Amniotic stem cell (primary cell): ENCODE measurements around the gene GTPBP8.
A peak's percentile ranks its signal among the peaks of the same experiment; 100 is the strongest.

Source experiments
- DNase-seq: peaks from one replicate; lab custom pipeline; 2025; lab: John Stamatoyannopoulos, UW

GTPBP8 gene

DNA sequence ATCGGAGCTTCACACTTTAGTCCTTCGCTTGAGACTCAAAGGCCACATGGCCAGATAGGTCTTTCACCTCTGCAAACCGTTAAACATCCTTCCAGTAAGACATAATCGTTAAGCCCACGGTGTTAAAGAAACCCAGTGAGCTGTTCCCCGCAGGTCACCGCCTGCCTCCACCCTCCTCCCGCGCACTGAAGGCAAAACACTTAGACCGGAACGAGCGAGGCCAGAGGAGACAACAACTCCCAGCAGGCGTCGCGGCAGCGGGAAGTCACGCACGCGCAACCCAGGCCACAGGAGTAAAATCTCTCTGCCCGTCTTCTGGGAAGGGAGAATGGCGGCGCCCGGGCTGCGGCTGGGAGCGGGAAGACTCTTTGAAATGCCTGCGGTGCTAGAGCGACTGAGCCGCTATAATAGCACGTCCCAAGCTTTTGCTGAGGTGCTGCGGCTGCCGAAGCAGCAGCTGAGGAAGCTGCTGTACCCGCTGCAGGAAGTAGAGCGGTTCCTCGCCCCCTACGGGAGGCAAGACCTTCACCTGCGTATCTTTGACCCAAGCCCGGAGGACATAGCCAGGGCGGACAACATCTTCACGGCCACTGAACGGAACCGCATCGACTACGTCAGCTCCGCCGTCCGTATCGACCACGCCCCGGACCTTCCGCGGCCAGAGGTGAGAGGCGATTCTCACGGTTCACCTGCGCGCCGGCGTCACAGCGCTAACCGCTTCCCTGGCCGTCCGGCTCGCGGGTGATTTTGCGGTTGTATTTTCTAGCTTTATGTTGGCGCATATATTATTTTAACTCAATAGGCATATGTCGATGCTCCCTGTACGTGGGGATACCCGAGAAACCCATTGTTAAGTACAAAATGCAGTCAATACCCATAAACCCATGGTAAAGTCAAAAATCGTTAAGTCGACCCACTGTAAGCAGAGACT lies at the start of gene GTPBP8:
Gene GTPBP8 (plus strand): TSS at position 313 of the 931 bp plus-strand sequence. CDS start 16 bp downstream, at position 329.
- DNase-seq, result peak; percentile 75

- no peak for DNase-seq
These were observed 42.4 kb upstream of the GTPBP8 start for GRCh38 chr3:112948346-112948838.

DNA sequence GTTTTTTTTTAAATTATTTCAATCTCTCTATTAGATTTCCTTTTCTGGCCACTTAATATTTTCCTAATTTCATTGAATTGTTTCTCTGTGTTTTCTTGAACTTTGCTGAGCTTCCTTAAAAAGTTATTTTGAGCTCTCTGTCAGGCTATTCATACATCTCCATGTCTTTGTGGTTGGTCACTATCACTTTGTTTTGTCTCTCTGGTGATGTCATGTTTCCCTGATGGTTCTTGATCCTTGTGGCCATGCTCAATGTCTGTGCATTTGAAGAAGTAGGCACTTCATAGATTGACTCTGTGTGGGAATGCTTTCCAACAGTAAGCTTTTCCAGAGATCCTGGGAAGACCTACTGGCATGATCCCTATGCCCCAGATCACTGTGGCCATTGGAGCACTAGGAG lies 34.4 kb upstream of the GTPBP8 start:
- no peak for DNase-seq

GRCh38 chr3:112958811-112959560 lies 31.8 kb upstream of the GTPBP8 start:
- DNase-seq, result no peak

DNA sequence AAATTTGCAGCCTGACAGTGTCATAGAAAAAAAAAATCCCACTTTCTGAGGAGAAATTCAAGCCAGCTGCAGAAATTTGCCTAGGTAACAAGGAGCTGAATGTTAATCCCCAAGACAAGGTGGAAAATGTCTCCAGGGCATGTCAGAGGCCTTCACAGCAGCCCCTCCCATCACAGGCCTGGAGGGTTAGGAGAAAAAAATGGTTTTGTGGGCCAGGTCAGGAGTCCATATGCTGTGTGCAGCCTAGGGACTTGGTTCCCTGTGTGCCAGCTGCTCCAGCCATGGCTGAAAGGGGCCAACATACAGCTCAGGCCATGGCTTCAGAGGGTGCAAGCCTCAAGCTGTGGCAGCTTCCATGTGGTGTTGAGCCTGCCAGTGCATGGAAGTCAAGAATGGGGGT lies 27.1 kb upstream of the GTPBP8 start:
- DNase-seq, result no peak

- no peak for DNase-seq
These were observed 25.1 kb upstream of the GTPBP8 start for GRCh38 chr3:112965656-112966055.

DNA sequence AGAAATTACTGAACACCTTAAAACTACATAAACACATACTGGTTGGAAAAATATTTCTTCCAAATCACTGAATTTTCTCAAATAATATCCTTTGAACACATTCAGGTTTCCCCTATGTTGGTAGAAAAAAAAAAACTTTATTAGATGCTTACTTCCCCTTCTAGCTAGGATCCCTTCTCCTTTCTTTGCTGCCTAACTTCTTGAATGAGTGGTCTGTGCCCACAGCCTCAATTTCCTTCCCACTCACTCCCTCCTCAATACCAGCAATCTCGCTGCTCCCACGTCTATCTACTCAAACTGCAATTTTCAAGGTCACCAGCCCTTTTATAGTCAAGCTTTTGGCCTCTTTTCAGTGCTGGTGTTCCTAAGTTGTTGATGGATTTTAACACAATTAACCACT lies 24.2 kb upstream of the GTPBP8 start:
- DNase-seq, result no peak

DNA sequence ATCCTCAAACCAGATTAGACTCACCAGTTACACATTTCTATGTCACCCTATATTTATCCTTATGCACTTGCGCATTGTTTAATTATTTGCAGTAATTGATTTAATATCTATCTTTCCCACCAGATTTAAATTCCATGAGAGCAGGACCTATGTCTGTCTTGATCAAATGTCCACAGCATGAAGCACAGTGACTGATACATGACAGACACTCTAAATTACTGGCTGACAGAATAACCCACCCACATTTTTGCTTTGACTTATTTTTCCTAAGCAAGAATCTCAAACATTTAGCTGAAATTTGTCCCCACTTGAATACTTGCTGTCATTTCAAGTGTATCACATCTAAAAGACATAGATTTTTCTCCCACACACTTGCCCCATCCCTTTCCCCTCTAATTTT lies 23.4 kb upstream of the GTPBP8 start:
- DNase-seq, result no peak

DNA sequence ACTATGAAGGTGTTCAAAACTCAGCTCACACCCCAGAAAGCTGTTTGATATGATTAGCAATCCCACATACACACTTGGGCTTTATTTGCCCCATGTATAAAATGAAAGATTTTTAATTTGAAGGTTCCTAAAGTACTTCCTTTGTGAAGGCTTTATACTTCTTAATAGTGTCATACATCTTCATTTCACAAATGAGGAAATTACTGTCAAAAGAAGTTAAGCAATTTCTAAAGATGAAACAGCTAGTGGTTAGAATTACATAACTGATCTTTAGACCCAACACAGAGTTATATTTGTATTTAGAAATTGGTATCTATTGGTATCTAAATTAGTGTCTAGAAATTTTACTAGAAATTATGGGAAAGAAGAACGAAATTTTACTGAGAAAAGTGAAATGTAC lies 23.0 kb upstream of the GTPBP8 start:
- no peak for DNase-seq

GRCh38 chr3:112972158-112972557 lies 18.6 kb upstream of the GTPBP8 start:
- no peak for DNase-seq

- DNase-seq, result no peak
These were observed 17.2 kb upstream of the GTPBP8 start for GRCh38 chr3:112973325-112974177.

DNA sequence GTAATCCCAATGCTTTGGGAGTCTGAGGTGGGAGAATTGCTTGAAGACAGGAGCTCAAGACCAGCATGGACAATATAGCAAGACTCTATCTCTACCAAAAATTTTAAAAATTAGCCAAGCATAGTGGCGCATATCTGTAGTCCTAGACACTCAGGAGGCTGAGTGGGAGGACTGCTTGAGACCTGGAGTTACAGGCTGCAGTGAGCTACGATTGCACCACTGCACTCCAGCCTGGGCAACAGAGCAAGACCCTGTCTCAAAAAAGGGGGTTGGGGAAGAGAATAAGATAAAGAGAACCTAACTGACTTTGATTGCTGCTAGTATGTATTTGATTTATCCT lies 16.6 kb upstream of the GTPBP8 start:
- DNase-seq, result no peak

DNA sequence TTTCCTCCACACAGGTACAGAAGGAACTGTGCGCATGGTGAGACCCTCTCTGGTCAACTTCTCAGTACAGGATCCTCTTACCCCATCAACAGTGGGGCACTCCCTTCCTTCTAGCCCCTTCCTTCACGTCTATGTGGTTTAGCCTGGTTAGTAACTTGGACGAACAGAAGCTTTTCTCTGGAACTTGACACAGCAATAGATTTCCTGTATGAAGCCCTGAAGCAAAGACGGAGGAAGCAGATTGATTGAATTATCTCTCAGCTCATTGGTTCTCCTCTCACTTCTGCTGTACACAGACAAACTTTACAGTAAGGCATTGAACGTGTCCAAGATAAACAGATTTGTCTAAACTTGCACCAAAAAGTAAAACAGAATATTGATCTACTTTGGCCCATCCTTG lies 15.9 kb upstream of the GTPBP8 start, which contains the start of gene CD200R1:
Gene CD200R1 (minus strand): TSS at position 210 of the 400 bp plus-strand sequence. CDS start 246 bp downstream, outside the sequence.
- DNase-seq, result no peak

DNA sequence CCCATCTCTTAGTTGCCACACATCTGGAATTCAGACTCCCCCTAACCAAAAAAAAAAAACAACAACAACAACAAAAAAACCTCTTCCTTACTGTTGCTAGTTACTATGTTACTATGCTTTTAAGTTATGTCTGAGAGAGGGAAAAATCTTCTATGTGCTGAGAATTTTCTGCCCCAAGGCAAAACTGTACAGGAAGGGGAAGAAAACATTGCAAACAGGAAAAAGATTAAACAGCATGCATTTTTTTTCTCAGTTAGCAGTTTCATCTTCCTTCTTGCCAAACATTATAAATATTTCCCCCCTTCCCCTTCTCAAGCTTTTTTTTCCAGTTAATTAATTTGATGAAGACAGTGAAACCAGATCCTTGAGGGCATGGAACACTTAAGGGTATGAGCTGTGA lies 14.8 kb upstream of the GTPBP8 start:
- no peak for DNase-seq

GRCh38 chr3:112976953-112977352 lies 13.8 kb upstream of the GTPBP8 start:
- DNase-seq, result no peak

DNA sequence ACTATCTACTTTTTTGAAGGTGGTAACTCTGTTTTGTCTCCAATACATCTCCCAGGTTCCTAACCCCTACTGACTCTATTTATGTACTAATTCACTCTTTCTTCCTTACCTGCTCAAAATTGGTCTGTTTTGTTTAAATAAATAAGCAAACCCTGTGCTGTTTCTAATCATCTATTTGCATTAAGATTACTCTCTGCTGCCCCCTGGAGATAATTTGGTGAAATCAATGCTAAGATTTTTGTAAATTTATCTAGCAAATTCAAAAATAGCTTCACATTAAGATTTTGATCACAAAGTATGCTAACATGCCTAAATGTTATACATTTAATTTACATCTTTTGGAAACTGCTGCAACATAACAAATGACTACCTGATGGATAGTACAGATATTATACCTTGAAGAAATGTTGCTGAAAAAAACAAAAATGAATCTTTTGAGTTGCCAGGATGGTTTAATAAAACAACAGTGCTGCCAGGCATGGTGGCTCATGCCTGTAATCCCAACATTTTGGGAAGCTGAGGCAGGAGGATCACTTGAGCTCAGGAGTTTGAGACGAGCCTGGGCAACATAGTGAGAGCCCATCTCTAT lies 11.4 kb upstream of the GTPBP8 start:
- DNase-seq, result no peak

DNA sequence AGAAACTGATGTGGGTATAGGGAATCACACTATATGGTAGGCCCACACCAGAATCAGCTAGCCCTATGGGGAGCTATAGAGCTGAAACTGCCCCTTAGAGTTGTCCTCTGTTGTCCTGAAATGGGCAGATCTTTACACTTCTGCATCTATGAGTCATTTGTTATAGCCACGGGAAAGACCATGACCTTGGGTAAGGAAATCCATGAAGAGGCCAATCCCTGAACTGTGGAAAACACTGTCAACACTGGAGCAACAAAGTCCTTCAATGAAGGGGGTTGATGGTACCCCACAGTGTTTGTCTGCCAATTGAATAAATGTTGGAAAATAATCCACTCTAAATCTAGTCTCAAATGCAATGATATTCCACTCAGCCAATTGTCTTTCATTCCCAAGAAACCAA lies 10.7 kb upstream of the GTPBP8 start:
- DNase-seq, result no peak

DNA sequence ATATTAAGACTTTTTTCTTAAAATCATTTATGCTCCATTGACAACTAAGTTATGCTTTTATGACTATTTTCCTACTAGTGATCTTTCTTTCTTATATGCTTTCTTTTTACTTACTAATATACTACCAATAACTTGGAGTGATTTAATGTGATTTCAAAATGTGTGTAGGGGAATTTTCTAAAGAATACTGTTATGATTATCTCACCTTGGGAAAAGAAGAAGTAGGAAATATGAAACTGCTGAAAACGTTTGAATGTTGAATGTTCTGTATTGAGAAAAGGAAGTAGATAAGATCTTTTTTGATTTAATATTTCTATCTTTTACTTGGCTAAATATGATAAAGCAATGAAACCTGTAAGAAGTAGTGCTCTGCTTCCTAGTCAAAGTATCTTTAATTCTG lies 8.1 kb upstream of the GTPBP8 start:
- no peak for DNase-seq

GRCh38 chr3:112984485-112984884 lies 6.3 kb upstream of the GTPBP8 start:
- no peak for DNase-seq

DNA sequence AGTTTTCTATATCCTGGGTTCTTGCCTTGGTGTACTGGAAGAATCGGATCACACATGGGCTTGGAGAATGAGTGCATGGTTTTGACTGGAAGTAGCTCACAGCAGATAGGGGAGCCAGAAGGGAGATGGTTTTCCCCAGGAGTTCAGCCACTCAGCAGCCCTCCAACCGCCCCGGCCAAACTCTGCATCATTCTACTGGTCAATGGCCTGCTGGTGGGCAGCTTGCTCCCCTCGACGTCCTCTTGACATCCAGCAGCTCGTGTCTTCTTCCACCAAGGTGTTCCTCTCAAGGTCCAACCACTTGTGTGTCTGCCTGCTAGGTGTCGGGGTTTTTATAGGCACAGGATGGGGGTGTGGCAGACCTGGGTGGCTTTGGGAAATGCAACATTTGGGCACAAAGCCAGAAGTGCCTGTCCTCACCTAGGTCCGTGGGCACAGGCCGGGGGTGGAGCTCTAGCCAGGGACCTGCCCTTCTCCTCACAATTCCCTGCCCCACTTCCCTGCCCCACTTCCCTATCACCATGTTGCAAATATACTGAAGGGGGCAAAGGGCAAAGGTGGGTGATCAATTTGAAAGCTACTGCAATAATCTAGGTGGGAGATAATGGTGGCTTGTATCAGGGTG lies 3.0 kb upstream of the GTPBP8 start:
- DNase-seq, result no peak

DNA sequence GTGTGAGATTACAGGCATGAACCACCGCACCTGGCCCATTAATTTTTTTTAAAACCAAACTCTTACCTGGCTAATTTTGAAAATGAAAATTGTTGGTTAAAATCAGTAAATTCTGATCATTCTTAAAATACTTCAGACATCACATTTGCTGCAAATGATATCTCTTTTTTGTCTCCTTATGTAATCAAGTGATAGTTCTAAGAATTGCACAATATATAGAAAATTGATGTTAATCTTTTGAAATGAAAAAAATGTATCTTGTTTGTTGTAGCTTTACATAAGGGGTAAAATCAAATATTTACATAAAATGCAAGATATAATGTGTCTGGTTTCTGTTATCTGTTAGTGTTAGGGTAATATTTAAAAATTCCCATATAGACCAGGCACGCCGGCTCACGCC lies 5.0 kb downstream of the GTPBP8 start:
- no peak for DNase-seq
